Liver (tissue), 9 donors: Measurements from ENCODE around the gene FKRP. TPM values are rescaled to one million over a fixed set of nuclear protein-coding genes. Genes with fewer than 3 reads are reported as not detected.

ENCODE experiments used
- DNase-seq: peaks from one replicate; pipeline ENCODE4 v3.0.0-alpha.2; 2017; ENCODE audit warnings: low spot score
- H3K27ac ChIP-seq, 2 donors: one replicate each; pipeline ENCODE4 v1.7.0; 2013; ENCODE audit warnings: inconsistent platforms in 2 of 2, low read length in 2 of 2, control low read depth in 1 of 2, low read depth in 1 of 2, mild to moderate bottlenecking in 1 of 2
- H3K27me3 ChIP-seq, 4 donors: one replicate each; pipeline versions ENCODE4 v1.6.1 to v1.7.0; 2013; ENCODE audit warnings: low read length in 3 of 4, inconsistent platforms in 1 of 4, mild to moderate bottlenecking in 1 of 4, moderate library complexity in 1 of 4; ENCODE audit not compliant: control insufficient read depth in 4 of 4, insufficient read depth in 4 of 4
- H3K36me3 ChIP-seq, 4 donors: one replicate each; pipeline versions ENCODE4 v1.6.1 to v1.7.0; 2013; ENCODE audit warnings: low read length in 3 of 4, mild to moderate bottlenecking in 3 of 4, low read depth in 1 of 4, moderate library complexity in 1 of 4; ENCODE audit not compliant: control insufficient read depth in 4 of 4, insufficient read depth in 3 of 4
- H3K4me1 ChIP-seq, 4 donors: one replicate each; pipeline versions ENCODE4 v1.6.1 to v1.7.0; 2013; ENCODE audit warnings: low read length in 3 of 4, mild to moderate bottlenecking in 3 of 4, moderate library complexity in 1 of 4; ENCODE audit not compliant: control insufficient read depth in 4 of 4, insufficient read depth in 4 of 4
- H3K4me3 ChIP-seq, 3 donors: one replicate each; pipeline versions ENCODE4 v1.6.1 to v1.7.0; 2013; ENCODE audit warnings: low read length in 3 of 3, control low read depth in 1 of 3, low read depth in 1 of 3, mild to moderate bottlenecking in 1 of 3
- H3K9ac ChIP-seq, 2 donors: one replicate each; pipeline ENCODE4 v1.7.0; 2013; ENCODE audit warnings: low read length in 2 of 2, mild to moderate bottlenecking in 2 of 2, moderate library complexity in 2 of 2, control low read depth in 1 of 2, low read depth in 1 of 2
- H3K9me3 ChIP-seq, 4 donors: one replicate each; pipeline versions ENCODE4 v1.6.1 to v1.7.0; 2013; ENCODE audit warnings: low read length in 3 of 4; ENCODE audit not compliant: control insufficient read depth in 4 of 4
- FOXA1 ChIP-seq: IDR thresholded peaks from 2 replicates; pipeline ENCODE4 v1.6.1; 2016; ENCODE audit warnings: antibody characterized with exemption
- FOXA2 ChIP-seq: IDR thresholded peaks from 2 replicates; pipeline ENCODE4 v1.6.1; 2016; ENCODE audit warnings: antibody characterized with exemption
- GABPA ChIP-seq, 2 donors: IDR thresholded peaks in 1 of 2; conservative IDR thresholded peaks in 1 of 2; 2 replicates each; pipeline ENCODE4 v1.6.1; 2016; ENCODE audit warnings: antibody characterized with exemption in 2 of 2, mild to moderate bottlenecking in 1 of 2, moderate library complexity in 1 of 2
- HNF4A ChIP-seq, 2 donors: conservative IDR thresholded peaks; 2 replicates each; pipeline ENCODE4 v1.6.1; 2016; ENCODE audit warnings: antibody characterized with exemption in 2 of 2, mild to moderate bottlenecking in 2 of 2
- HNF4G ChIP-seq: IDR thresholded peaks from 2 replicates; pipeline ENCODE4 v1.6.1; 2016; ENCODE audit warnings: antibody characterized with exemption
- JUND ChIP-seq, 2 donors: IDR thresholded peaks; 2 replicates each; pipeline ENCODE4 v1.6.1; 2016; ENCODE audit warnings: antibody characterized with exemption in 2 of 2
- NR2F2 ChIP-seq: IDR thresholded peaks from 2 replicates; pipeline ENCODE4 v1.6.1; 2016; ENCODE audit warnings: antibody characterized with exemption
- RXRA ChIP-seq, 2 donors: IDR thresholded peaks; 2 replicates each; pipeline ENCODE4 v1.6.1; 2017 to 2018; ENCODE audit warnings: antibody characterized with exemption in 2 of 2, mild to moderate bottlenecking in 1 of 2
- SP1 ChIP-seq: IDR thresholded peaks from 2 replicates; pipeline ENCODE4 v1.6.1; 2018; ENCODE audit warnings: antibody characterized with exemption, mild to moderate bottlenecking
- TAF1 ChIP-seq: conservative IDR thresholded peaks from 2 replicates; pipeline ENCODE4 v1.6.1; 2016; ENCODE audit warnings: antibody characterized with exemption, mild to moderate bottlenecking
- YY1 ChIP-seq: IDR thresholded peaks from 2 replicates; pipeline ENCODE4 v1.6.1; 2016; ENCODE audit warnings: antibody characterized with exemption, mild to moderate bottlenecking
- WGBS: extraction: QIAGEN DNeasy Blood & Tissue Kit; methylation state at CpG from one replicate; pipeline ENCODE4 v1.1.7; 2013; 5-methylcytosine and 5-hydroxymethylcytosine counted together
- polyA plus RNA-seq, 2 donors: library from polyadenylated mRNA; stranded (reverse) in 1 of 2; unstranded in 1 of 2; fragments of 200-250 nt in 1 of 2; fragments of >200 nt in 1 of 2; fragmentation: Nextera tagmentation in 1 of 2; extraction: Ambion mirVana in 1 of 2; gene quantifications; one replicate each; pipeline versions ENCODE4 v1.2.1 to v1.2.3, GENCODE V29; 2013 to 2015
- total RNA-seq, 2 donors: library from RNA; depleted of rRNA; stranded (reverse); fragments of >200 nt; gene quantifications; one replicate each; pipeline ENCODE4 v1.2.3, GENCODE V29; 2014
- TF ChIP-seq, protein P1 (sequence below): IDR thresholded peaks from 2 replicates; pipeline ENCODE4 v1.6.1; 2016; ENCODE audit warnings: antibody characterized with exemption
- TF ChIP-seq, protein P2 (sequence below): IDR thresholded peaks from 2 replicates; pipeline ENCODE4 v1.6.1; 2016; ENCODE audit warnings: antibody characterized with exemption
- TF ChIP-seq, protein P3 (sequence below): IDR thresholded peaks from 2 replicates; pipeline ENCODE4 v1.6.1; 2016; ENCODE audit warnings: antibody characterized with exemption, mild to moderate bottlenecking
- TF ChIP-seq, protein P4 (sequence below): fragments of 150-350 bp; IDR thresholded peaks from 2 replicates; pipeline ENCODE4 v1.5.1; 2017; ENCODE audit warnings: improper control_type of control experiment, low read depth, low read length; ENCODE audit not compliant: missing input control
- TF ChIP-seq, protein P5 (sequence below): IDR thresholded peaks from 2 replicates; pipeline ENCODE4 v1.6.1; 2016; ENCODE audit warnings: antibody characterized with exemption
- donor health status: healthy.
- donor health status: healthy.
- donor health status: healthy.
- donor health status: healthy.
- donor health status: healthy.

Gene FKRP
- total and polyA plus RNA-seq, 4 donors = 2.5 to 11.1 (median 8.1) TPM

DNA sequence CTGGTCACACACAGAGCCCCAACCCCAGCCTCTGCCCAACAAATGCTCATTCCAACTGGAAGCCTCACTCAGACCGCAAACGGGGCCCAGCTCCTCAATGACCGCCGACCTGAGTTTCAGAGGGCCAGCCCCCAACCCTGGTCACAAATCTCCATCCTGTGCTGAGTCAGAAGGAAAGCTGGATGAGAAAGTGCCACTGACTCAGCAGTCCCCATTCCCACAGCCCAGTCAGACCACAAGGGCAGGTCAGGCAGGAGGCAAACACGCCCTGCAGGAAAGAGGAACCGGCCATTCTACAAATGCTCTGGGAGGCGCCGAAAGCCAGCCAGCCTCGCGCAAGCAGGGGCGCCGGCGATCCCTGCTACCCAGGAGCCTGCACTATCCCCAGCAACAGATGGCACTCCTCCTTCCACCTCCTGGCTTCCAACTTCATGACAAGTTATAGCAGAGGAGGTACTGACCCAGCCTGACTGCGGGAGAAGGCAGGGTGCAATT is 14.8 kb upstream of the FKRP start:
- no peak for DNase-seq
- WGBS = 70% methylated on average over 14 of the region's 14 CpGs
- H3K27ac ChIP-seq = no peak overlapping the region
- H3K36me3 ChIP-seq = peaks cover 18 to 57% (median 29%) of the 10 kb centered on the region in 4 donors
- TF ChIP-seq, protein P1, sequence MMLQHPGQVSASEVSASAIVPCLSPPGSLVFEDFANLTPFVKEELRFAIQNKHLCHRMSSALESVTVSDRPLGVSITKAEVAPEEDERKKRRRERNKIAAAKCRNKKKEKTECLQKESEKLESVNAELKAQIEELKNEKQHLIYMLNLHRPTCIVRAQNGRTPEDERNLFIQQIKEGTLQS = no peak
- TF ChIP-seq HNF4A (conservative IDR thresholded peaks at IDR 0.05) (no peak), GABPA (IDR thresholded peaks at IDR 0.05 in 1 of 2, conservative IDR thresholded peaks at IDR 0.05 in 1 of 2) (no peak), RXRA (IDR thresholded peaks at IDR 0.05) (peak in 1 of 2 donors; percentile 15), YY1 (no peak)
- TF ChIP-seq, protein P2, sequence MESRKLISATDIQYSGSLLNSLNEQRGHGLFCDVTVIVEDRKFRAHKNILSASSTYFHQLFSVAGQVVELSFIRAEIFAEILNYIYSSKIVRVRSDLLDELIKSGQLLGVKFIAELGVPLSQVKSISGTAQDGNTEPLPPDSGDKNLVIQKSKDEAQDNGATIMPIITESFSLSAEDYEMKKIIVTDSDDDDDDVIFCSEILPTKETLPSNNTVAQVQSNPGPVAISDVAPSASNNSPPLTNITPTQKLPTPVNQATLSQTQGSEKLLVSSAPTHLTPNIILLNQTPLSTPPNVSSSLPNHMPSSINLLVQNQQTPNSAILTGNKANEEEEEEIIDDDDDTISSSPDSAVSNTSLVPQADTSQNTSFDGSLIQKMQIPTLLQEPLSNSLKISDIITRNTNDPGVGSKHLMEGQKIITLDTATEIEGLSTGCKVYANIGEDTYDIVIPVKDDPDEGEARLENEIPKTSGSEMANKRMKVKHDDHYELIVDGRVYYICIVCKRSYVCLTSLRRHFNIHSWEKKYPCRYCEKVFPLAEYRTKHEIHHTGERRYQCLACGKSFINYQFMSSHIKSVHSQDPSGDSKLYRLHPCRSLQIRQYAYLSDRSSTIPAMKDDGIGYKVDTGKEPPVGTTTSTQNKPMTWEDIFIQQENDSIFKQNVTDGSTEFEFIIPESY = no peak
- TF ChIP-seq, protein P3, sequence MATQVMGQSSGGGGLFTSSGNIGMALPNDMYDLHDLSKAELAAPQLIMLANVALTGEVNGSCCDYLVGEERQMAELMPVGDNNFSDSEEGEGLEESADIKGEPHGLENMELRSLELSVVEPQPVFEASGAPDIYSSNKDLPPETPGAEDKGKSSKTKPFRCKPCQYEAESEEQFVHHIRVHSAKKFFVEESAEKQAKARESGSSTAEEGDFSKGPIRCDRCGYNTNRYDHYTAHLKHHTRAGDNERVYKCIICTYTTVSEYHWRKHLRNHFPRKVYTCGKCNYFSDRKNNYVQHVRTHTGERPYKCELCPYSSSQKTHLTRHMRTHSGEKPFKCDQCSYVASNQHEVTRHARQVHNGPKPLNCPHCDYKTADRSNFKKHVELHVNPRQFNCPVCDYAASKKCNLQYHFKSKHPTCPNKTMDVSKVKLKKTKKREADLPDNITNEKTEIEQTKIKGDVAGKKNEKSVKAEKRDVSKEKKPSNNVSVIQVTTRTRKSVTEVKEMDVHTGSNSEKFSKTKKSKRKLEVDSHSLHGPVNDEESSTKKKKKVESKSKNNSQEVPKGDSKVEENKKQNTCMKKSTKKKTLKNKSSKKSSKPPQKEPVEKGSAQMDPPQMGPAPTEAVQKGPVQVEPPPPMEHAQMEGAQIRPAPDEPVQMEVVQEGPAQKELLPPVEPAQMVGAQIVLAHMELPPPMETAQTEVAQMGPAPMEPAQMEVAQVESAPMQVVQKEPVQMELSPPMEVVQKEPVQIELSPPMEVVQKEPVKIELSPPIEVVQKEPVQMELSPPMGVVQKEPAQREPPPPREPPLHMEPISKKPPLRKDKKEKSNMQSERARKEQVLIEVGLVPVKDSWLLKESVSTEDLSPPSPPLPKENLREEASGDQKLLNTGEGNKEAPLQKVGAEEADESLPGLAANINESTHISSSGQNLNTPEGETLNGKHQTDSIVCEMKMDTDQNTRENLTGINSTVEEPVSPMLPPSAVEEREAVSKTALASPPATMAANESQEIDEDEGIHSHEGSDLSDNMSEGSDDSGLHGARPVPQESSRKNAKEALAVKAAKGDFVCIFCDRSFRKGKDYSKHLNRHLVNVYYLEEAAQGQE = no peak
- H3K9ac ChIP-seq = no peak overlapping the region
- H3K4me1 ChIP-seq = peaks cover 0 to 26% (median 14%) of the 10 kb centered on the region in 4 donors
- no peak overlapping the region for H3K4me3 ChIP-seq
- no peaks in the 10 kb centered on the region for H3K9me3 ChIP-seq
- H3K27me3 ChIP-seq = no peaks in the 10 kb centered on the region

DNA sequence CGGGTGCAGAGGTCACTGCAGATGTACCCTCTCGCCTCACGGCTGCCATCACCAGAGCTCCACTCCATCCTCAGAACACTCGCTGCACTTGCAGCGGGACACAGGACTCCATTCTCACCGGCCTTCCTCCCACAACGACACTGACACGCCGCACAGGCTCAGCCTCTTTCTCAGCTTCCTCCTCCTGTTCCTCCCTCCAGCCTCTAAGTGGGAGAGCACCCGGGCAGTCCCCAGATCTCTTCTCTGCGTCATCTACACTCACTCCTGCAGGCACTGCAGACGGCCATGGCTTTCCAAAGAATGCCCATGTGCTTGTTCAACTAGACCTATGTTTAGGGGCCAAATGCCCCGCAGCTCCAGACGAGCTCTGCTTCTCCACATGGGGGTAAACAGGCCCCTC is 14.3 kb upstream of the FKRP start:
- no peak for DNase-seq
- H3K4me3 ChIP-seq = no peak overlapping the region
- TF ChIP-seq FOXA1 (no peak), RXRA (IDR thresholded peaks at IDR 0.05) (no peak), FOXA2 (no peak), HNF4A (conservative IDR thresholded peaks at IDR 0.05) (no peak), HNF4G (no peak), NR2F2 (no peak), SP1 (no peak), GABPA (IDR thresholded peaks at IDR 0.05 in 1 of 2, conservative IDR thresholded peaks at IDR 0.05 in 1 of 2) (no peak), TAF1 (no peak), JUND (IDR thresholded peaks at IDR 0.05) (no peak), YY1 (no peak)
- TF ChIP-seq, protein P2 = no peak
- TF ChIP-seq, protein P4, sequence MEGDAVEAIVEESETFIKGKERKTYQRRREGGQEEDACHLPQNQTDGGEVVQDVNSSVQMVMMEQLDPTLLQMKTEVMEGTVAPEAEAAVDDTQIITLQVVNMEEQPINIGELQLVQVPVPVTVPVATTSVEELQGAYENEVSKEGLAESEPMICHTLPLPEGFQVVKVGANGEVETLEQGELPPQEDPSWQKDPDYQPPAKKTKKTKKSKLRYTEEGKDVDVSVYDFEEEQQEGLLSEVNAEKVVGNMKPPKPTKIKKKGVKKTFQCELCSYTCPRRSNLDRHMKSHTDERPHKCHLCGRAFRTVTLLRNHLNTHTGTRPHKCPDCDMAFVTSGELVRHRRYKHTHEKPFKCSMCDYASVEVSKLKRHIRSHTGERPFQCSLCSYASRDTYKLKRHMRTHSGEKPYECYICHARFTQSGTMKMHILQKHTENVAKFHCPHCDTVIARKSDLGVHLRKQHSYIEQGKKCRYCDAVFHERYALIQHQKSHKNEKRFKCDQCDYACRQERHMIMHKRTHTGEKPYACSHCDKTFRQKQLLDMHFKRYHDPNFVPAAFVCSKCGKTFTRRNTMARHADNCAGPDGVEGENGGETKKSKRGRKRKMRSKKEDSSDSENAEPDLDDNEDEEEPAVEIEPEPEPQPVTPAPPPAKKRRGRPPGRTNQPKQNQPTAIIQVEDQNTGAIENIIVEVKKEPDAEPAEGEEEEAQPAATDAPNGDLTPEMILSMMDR = no peak
- TF ChIP-seq, protein P3 = no peak
- TF ChIP-seq, protein P1 = no peak
- TF ChIP-seq, protein P5, sequence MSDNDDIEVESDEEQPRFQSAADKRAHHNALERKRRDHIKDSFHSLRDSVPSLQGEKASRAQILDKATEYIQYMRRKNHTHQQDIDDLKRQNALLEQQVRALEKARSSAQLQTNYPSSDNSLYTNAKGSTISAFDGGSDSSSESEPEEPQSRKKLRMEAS = no peak

More for the DNA sequence above, 14.3 kb upstream of the FKRP start:
- WGBS = 75% methylated on average over 14 of the region's 14 CpGs
- Histone ChIP-seq H3K27me3 (no peaks in the 10 kb centered on the region), H3K9me3 (no peaks in the 10 kb centered on the region), H3K27ac (no peak overlapping the region), H3K9ac (no peak overlapping the region), H3K4me1 (peaks cover 0 to 26% (median 13%) of the 10 kb centered on the region in 4 donors), H3K36me3 (peaks cover 15 to 55% (median 27%) of the 10 kb centered on the region in 4 donors)
